H1 (cell line): ENCODE results near the gene SORBS1. TPM values are rescaled to one million over a fixed set of nuclear protein-coding genes. Genes with fewer than 3 reads are reported as not detected.

Source experiments
- ASH2L ChIP-seq: fragments of 200-600, 300-600 bp; sonication (generic); IDR thresholded peaks from one replicate; pipeline ENCODE4 v1.7.1; 2017; ENCODE audit warnings: low read length
- EGR1 ChIP-seq: IDR thresholded peaks from 2 replicates; pipeline ENCODE4 v1.6.1; 2011; ENCODE audit warnings: low read depth, low read length, borderline replicate concordance
- JUN ChIP-seq: IDR thresholded peaks from 2 replicates; pipeline ENCODE4 v1.6.1; 2011; ENCODE audit warnings: low read depth, mild to moderate bottlenecking, improper control_type of control experiment, low read length
- PHF8 ChIP-seq: fragments of 200-600 bp; sonication (generic); conservative IDR thresholded peaks from 2 replicates; pipeline ENCODE4 v1.7.1; 2012; ENCODE audit warnings: low read depth, mild to moderate bottlenecking, inconsistent platforms, low read length, moderate library complexity
- RXRA ChIP-seq: IDR thresholded peaks from 2 replicates; pipeline ENCODE4 v1.6.1; 2011; ENCODE audit warnings: low read depth, mild to moderate bottlenecking, low read length, moderate library complexity; ENCODE audit not compliant: insufficient read depth
- SIX5 ChIP-seq: IDR thresholded peaks from 2 replicates; pipeline ENCODE4 v1.6.1; 2011; ENCODE audit warnings: mild to moderate bottlenecking, low read depth, low read length
- TBP ChIP-seq: IDR thresholded peaks from 2 replicates; pipeline ENCODE4 v1.6.1; 2011; ENCODE audit warnings: low read depth, low read length, improper control_type of control experiment
- TCF12 ChIP-seq: IDR thresholded peaks from 2 replicates; pipeline ENCODE4 v1.6.1; 2011; ENCODE audit warnings: low read depth, mild to moderate bottlenecking, low read length
- YY1 ChIP-seq: IDR thresholded peaks from 2 replicates; pipeline ENCODE4 v1.6.1; 2011; ENCODE audit warnings: low read depth, mild to moderate bottlenecking, low read length
- polyA plus RNA-seq, 7 experiments: library from polyadenylated mRNA; depleted of rRNA in 3 of 7; stranded (reverse) in 5 of 7; unstranded in 2 of 7; fragments of >200 nt in 5 of 7; fragments of 200-250 nt in 2 of 7; gene quantifications; 1 replicate in 5 of 7; 2 replicates in 1 of 7; 4 replicates in 1 of 7; pipeline versions ENCODE4 v1.2.1 to v1.2.3, GENCODE V29; 2011 to 2013; ENCODE audit warnings: missing spikeins in 2 of 7, mixed read lengths in 2 of 7
- total RNA-seq: library from RNA; stranded (reverse); fragmentation: NEBNext Ultra II Directional; extraction: Animal tissue kit (Norgen Biotek cat#: 25700); gene quantifications from 2 replicates; pipeline ENCODE4 v1.2.1, GENCODE V29; 2021

The SORBS1 gene
- total and polyA plus RNA-seq, 2 of the 8 experiments (the other 6 are each of a cell fraction or from before 2014, with no cell fraction given): 16.0 to 35.0 TPM

GRCh38 chr10:95312257-95312656 lies 248.9 kb downstream of the SORBS1 start (continued):
- no peak for TF ChIP-seq EGR1
- no peak for TF ChIP-seq JUN
- TF ChIP-seq PHF8: no peak
- no peak for TF ChIP-seq YY1
- TF ChIP-seq SIX5: no peak
- TF ChIP-seq RXRA: no peak
- no peak for TF ChIP-seq TBP
- TF ChIP-seq ASH2L: no peak
- no peak for TF ChIP-seq TCF12
